ENCODE results near the gene ALPK1.

DNA sequence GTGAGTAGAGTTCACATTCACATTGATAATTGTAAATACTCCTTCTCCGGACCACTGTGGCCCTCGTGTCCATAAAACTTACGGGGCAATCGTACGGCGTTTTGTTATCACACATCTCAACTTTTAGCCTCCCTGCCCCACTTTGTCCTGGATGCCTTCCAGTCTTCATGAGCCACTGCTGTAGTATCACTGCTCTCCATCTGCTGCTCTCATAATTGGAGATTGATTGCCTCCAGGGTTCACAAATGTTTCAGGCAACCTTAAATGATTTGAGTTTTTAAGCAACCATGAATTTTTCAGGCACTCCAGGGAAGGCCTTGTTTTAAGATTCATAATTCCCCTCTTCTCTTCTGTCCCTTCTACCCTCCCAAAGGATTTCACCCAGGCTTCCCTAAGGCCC, 28.4 kb downstream of the ALPK1 start:
- TF ChIP-seq, protein P1, sequence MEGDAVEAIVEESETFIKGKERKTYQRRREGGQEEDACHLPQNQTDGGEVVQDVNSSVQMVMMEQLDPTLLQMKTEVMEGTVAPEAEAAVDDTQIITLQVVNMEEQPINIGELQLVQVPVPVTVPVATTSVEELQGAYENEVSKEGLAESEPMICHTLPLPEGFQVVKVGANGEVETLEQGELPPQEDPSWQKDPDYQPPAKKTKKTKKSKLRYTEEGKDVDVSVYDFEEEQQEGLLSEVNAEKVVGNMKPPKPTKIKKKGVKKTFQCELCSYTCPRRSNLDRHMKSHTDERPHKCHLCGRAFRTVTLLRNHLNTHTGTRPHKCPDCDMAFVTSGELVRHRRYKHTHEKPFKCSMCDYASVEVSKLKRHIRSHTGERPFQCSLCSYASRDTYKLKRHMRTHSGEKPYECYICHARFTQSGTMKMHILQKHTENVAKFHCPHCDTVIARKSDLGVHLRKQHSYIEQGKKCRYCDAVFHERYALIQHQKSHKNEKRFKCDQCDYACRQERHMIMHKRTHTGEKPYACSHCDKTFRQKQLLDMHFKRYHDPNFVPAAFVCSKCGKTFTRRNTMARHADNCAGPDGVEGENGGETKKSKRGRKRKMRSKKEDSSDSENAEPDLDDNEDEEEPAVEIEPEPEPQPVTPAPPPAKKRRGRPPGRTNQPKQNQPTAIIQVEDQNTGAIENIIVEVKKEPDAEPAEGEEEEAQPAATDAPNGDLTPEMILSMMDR (IDR thresholded peaks at IDR 0.05 in 4 of 5, conservative IDR thresholded peaks at IDR 0.05 in 1 of 5), result no peak
- no peak for TF ChIP-seq POLR2A (IDR thresholded peaks at IDR 0.05)

Data from gastrocnemius medialis (tissue), 4 donors.